Measurements from ENCODE around the gene ZGPAT.

ZGPAT gene

GRCh38 chr20:63672666-63673065 lies 35.2 kb upstream of the ZGPAT start:
- Histone ChIP-seq H3K9ac (ENCODE audit: insufficient read length, low read depth) (no peak overlapping the region), H3K4me3 (ENCODE audit: insufficient read length, low read depth) (no peak overlapping the region), H3K9me3 (ENCODE audit: insufficient read depth, low read length) (no peaks in the 10 kb centered on the region), H3K36me3 (ENCODE audit: insufficient read depth, insufficient read length, low read length) (peaks cover 78% of the 10 kb centered on the region), H3K27me3 (ENCODE audit: insufficient read depth, insufficient read length) (no peaks in the 10 kb centered on the region), H3K4me1 (ENCODE audit: insufficient read depth, insufficient read length) (peaks cover 2% of the 10 kb centered on the region)
- DNase-seq (ENCODE audit: low read depth, low spot score), result no peak
- TF ChIP-seq SUZ12 (IDR thresholded peaks at IDR 0.05; ENCODE audit: extremely low read depth, insufficient read depth, insufficient read length), result no peak
- no peak for TF ChIP-seq ZNF274 (IDR thresholded peaks at IDR 0.05; ENCODE audit: low read depth, low read length)
- TF ChIP-seq YY1 (IDR thresholded peaks at IDR 0.05; ENCODE audit: insufficient read depth, insufficient read length), result no peak

GRCh38 chr20:63673951-63674350 lies 33.9 kb upstream of the ZGPAT start:
- H3K27me3 ChIP-seq (ENCODE audit: insufficient read depth, insufficient read length), result no peaks in the 10 kb centered on the region
- H3K9me3 ChIP-seq (ENCODE audit: insufficient read depth, low read length), result no peaks in the 10 kb centered on the region
- H3K4me1 ChIP-seq (ENCODE audit: insufficient read depth, insufficient read length), result peaks cover 2% of the 10 kb centered on the region
- no peak overlapping the region for H3K4me3 ChIP-seq (ENCODE audit: insufficient read length, low read depth)
- no peak for DNase-seq (ENCODE audit: low read depth, low spot score)
- peaks cover 77% of the 10 kb centered on the region for H3K36me3 ChIP-seq (ENCODE audit: insufficient read depth, insufficient read length, low read length)
- TF ChIP-seq YY1 (IDR thresholded peaks at IDR 0.05; ENCODE audit: insufficient read depth, insufficient read length) (no peak), SUZ12 (IDR thresholded peaks at IDR 0.05; ENCODE audit: extremely low read depth, insufficient read depth, insufficient read length) (no peak), ZNF274 (IDR thresholded peaks at IDR 0.05; ENCODE audit: low read depth, low read length) (no peak)
- H3K9ac ChIP-seq (ENCODE audit: insufficient read length, low read depth), result no peak overlapping the region

GRCh38 chr20:63675681-63676368 lies 32.0 kb upstream of the ZGPAT start:
- peaks cover 80% of the 10 kb centered on the region for H3K36me3 ChIP-seq (ENCODE audit: insufficient read depth, insufficient read length, low read length)
- no peak overlapping the region for H3K4me3 ChIP-seq (ENCODE audit: insufficient read length, low read depth)
- peaks cover 2% of the 10 kb centered on the region for H3K4me1 ChIP-seq (ENCODE audit: insufficient read depth, insufficient read length)
- DNase-seq (ENCODE audit: low read depth, low spot score), result no peak
- H3K27me3 ChIP-seq (ENCODE audit: insufficient read depth, insufficient read length), result no peaks in the 10 kb centered on the region
- TF ChIP-seq SUZ12 (IDR thresholded peaks at IDR 0.05; ENCODE audit: extremely low read depth, insufficient read depth, insufficient read length) (no peak), YY1 (IDR thresholded peaks at IDR 0.05; ENCODE audit: insufficient read depth, insufficient read length) (no peak), ZNF274 (IDR thresholded peaks at IDR 0.05; ENCODE audit: low read depth, low read length) (no peak)
- no peak overlapping the region for H3K9ac ChIP-seq (ENCODE audit: insufficient read length, low read depth)
- H3K9me3 ChIP-seq (ENCODE audit: insufficient read depth, low read length), result no peaks in the 10 kb centered on the region

- peaks cover 78% of the 10 kb centered on the region for H3K36me3 ChIP-seq (ENCODE audit: insufficient read depth, insufficient read length, low read length)
- TF ChIP-seq ZNF274 (IDR thresholded peaks at IDR 0.05; ENCODE audit: low read depth, low read length), result no peak
- TF ChIP-seq YY1 (IDR thresholded peaks at IDR 0.05; ENCODE audit: insufficient read depth, insufficient read length), result no peak
- no peak for TF ChIP-seq SUZ12 (IDR thresholded peaks at IDR 0.05; ENCODE audit: extremely low read depth, insufficient read depth, insufficient read length)
These were observed 29.8 kb upstream of the ZGPAT start for GRCh38 chr20:63678071-63678470.

DNA sequence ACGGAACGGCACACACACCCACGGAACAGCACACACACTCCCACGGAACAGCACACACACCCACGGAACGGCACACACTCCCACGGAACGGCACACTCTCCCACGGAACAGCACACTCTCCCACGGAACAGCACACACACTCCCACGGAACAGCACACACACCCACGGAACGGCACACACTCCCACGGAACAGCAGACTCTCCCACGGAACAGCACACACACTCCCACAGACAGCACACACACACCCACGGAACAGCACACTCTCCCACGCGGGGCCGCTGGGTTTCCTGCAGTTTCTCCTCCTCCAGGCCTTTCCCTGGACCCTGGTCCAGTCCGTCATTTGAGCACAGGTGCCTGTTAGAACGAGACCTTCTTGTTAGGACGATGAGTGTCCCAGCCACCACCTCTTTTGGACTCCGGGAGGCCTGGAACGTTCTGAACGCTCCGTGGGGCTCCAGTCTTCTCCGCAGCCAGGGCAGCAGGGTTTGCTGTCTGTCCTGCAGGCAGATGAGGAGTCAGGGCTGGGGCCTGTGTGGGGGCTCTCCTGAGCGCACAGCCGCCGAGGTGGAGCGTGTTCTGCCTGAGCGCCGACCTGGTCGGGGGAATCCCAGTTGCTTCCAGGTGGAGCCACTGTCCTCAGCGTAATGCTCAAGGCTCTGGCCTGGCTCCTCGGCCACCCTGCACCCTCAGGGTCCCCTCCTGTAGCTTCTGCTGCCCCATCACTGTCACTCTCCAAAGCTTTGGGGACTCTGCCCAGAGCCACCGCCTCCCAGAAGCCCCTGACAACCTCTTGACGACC lies 29.0 kb upstream of the ZGPAT start:
- Histone ChIP-seq H3K27me3 (ENCODE audit: insufficient read depth, insufficient read length) (no peaks in the 10 kb centered on the region), H3K4me3 (ENCODE audit: insufficient read length, low read depth) (no peak overlapping the region), H3K9ac (ENCODE audit: insufficient read length, low read depth) (no peak overlapping the region), H3K36me3 (ENCODE audit: insufficient read depth, insufficient read length, low read length) (peaks cover 76% of the 10 kb centered on the region), H3K9me3 (ENCODE audit: insufficient read depth, low read length) (no peaks in the 10 kb centered on the region), H3K4me1 (ENCODE audit: insufficient read depth, insufficient read length) (peaks cover 19% of the 10 kb centered on the region)
- no peak for TF ChIP-seq YY1 (IDR thresholded peaks at IDR 0.05; ENCODE audit: insufficient read depth, insufficient read length)
- no peak for DNase-seq (ENCODE audit: low read depth, low spot score)

More at GRCh38 chr20:63678071-63678470, 29.8 kb upstream of the ZGPAT start:
- Histone ChIP-seq H3K4me3 (ENCODE audit: insufficient read length, low read depth) (no peak overlapping the region), H3K4me1 (ENCODE audit: insufficient read depth, insufficient read length) (peaks cover 14% of the 10 kb centered on the region), H3K27me3 (ENCODE audit: insufficient read depth, insufficient read length) (no peaks in the 10 kb centered on the region), H3K9ac (ENCODE audit: insufficient read length, low read depth) (no peak overlapping the region), H3K9me3 (ENCODE audit: insufficient read depth, low read length) (no peaks in the 10 kb centered on the region)
- DNase-seq (ENCODE audit: low read depth, low spot score), result no peak

DNA sequence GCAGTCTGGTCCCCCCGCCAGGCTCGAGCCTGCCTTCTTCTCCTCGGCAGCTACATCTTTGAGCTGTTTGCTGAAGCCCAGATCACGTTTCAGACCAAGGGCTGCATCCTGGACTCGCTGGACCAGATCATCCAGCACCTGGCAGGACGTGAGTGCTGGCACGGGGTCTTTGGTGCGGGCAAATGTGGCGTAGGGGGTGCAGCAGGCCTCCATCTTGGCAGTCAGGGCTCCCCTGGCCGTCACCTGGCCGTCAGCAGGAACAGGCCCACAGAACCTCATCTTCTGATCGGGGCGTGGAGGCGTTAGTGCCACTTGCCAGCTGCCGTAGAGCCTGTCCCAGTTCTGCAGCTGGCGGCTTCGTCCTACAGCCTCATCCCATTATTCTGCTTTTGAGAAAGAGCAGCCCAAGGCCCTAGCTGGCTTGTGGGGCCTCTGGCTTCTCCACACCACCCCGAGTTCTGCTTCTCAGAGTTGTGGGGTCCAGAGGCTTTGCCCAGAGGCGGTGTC lies 28.0 kb upstream of the ZGPAT start:
- Histone ChIP-seq H3K36me3 (ENCODE audit: insufficient read depth, insufficient read length, low read length) (peaks cover 68% of the 10 kb centered on the region), H3K4me3 (ENCODE audit: insufficient read length, low read depth) (no peak overlapping the region), H3K9me3 (ENCODE audit: insufficient read depth, low read length) (no peaks in the 10 kb centered on the region), H3K27me3 (ENCODE audit: insufficient read depth, insufficient read length) (no peaks in the 10 kb centered on the region), H3K9ac (ENCODE audit: insufficient read length, low read depth) (no peak overlapping the region), H3K4me1 (ENCODE audit: insufficient read depth, insufficient read length) (peaks cover 19% of the 10 kb centered on the region)
- no peak for DNase-seq (ENCODE audit: low read depth, low spot score)
- TF ChIP-seq YY1 (IDR thresholded peaks at IDR 0.05; ENCODE audit: insufficient read depth, insufficient read length), result no peak
- TF ChIP-seq SUZ12 (IDR thresholded peaks at IDR 0.05; ENCODE audit: extremely low read depth, insufficient read depth, insufficient read length), result no peak
- no peak for TF ChIP-seq ZNF274 (IDR thresholded peaks at IDR 0.05; ENCODE audit: low read depth, low read length)

GRCh38 chr20:63680427-63680826 lies 27.4 kb upstream of the ZGPAT start:
- Histone ChIP-seq H3K9ac (ENCODE audit: insufficient read length, low read depth) (no peak overlapping the region), H3K36me3 (ENCODE audit: insufficient read depth, insufficient read length, low read length) (peaks cover 65% of the 10 kb centered on the region), H3K9me3 (ENCODE audit: insufficient read depth, low read length) (no peaks in the 10 kb centered on the region), H3K4me3 (ENCODE audit: insufficient read length, low read depth) (no peak overlapping the region), H3K4me1 (ENCODE audit: insufficient read depth, insufficient read length) (peaks cover 19% of the 10 kb centered on the region), H3K27me3 (ENCODE audit: insufficient read depth, insufficient read length) (no peaks in the 10 kb centered on the region)
- TF ChIP-seq ZNF274 (IDR thresholded peaks at IDR 0.05; ENCODE audit: low read depth, low read length) (no peak), SUZ12 (IDR thresholded peaks at IDR 0.05; ENCODE audit: extremely low read depth, insufficient read depth, insufficient read length) (no peak), YY1 (IDR thresholded peaks at IDR 0.05; ENCODE audit: insufficient read depth, insufficient read length) (no peak)
- no peak for DNase-seq (ENCODE audit: low read depth, low spot score)
